ENCODE results near the gene USP26.
"Not testable (repeated sequence)": the region's sequence is repeated elsewhere in the genome, so short reads cannot be mapped to it uniquely, and the experiment has no call there.

The USP26 gene, protein sequence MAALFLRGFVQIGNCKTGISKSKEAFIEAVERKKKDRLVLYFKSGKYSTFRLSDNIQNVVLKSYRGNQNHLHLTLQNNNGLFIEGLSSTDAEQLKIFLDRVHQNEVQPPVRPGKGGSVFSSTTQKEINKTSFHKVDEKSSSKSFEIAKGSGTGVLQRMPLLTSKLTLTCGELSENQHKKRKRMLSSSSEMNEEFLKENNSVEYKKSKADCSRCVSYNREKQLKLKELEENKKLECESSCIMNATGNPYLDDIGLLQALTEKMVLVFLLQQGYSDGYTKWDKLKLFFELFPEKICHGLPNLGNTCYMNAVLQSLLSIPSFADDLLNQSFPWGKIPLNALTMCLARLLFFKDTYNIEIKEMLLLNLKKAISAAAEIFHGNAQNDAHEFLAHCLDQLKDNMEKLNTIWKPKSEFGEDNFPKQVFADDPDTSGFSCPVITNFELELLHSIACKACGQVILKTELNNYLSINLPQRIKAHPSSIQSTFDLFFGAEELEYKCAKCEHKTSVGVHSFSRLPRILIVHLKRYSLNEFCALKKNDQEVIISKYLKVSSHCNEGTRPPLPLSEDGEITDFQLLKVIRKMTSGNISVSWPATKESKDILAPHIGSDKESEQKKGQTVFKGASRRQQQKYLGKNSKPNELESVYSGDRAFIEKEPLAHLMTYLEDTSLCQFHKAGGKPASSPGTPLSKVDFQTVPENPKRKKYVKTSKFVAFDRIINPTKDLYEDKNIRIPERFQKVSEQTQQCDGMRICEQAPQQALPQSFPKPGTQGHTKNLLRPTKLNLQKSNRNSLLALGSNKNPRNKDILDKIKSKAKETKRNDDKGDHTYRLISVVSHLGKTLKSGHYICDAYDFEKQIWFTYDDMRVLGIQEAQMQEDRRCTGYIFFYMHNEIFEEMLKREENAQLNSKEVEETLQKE

DNA sequence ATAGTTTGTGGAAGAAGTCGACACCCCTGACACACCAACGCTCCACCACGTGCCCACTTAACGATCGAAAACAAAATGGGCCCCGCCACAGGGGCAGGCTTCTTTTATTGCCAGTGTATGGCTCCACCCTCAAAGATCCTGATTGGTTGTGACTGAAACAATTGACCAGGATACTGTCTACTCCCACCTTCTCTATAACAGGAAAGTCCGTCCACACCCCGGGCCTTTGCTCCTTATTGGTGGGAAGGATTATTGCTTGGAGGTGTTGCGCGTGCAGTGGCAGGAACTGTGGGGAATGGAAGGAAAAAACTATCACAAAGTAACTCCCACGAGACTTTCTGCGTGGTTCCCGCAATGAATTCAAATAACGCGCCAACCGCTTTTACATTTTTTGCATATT is at the start of gene USP26:
TSS of gene USP26 (minus strand) at position 79 of the 400 bp plus-strand sequence. CDS start 68,889 bp downstream, outside the sequence.
- DNase-seq = no peak

DNA sequence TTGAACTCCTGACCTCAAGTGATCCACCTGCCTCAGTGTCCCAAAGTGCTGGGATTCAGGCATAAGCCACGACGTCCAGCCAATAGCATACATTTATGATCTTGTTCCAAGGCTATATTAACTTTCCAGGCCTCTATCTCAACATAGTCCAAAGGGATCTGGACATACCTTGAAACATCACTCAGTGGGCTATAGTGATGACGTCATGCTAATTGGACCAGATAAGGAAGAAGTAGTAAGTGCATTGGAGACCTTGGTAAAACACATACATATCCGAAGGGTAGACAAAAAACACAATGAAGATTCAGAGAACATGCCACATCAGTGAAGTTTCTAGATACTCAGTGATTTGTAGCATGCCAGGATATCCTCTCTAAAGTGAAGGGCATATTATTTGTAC is 37.4 kb upstream of the USP26 start:
- no peak for DNase-seq

DNA sequence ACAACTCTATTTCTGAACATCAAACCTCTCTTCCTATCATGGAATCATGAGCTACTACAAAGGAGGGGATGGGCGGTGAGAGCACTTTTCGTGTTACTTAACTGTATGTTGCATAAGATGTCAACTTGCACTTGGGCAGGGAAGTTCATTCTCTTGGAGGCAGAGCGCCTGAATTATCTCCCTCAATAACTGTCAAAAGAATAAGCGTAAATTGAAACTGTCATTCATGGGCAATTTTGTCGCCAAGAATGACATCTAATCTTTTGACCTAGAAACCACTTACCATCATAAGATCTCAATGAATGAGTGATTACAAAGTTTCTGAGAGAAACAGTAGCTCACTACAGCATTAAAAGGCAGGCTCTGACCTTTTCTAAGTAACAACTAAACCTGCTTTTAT is 23.5 kb upstream of the USP26 start:
- no peak for DNase-seq

DNA sequence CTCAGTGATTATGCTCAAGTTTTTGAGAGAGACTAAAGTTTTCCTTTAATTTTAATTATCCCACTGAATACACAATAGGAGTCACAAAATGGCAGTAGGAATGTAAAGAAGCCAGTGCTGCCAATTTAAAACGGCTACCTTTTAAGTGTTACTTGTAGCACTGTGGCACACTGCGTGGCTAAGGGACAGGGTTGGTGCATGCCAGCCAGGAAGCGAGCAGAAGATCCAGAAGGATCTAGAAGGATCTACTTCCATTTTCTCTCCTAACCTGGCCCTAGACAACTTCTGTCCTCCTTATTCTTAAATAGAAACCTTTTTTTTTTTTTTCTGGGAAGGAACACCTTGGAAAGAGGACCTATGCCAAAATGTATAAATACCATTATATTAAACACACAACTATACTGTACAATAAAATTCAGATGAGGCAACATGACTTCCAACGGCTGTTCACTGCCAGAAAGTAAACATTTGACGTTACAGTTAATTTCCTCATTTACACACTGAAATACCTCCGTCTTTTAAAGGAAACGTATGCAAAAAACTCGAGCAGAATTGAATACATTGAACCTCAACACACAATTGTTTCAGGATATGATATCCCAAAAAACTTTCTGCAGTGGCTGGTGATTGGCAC is 2.7 kb downstream of the USP26 start:
- no peak for DNase-seq

DNA sequence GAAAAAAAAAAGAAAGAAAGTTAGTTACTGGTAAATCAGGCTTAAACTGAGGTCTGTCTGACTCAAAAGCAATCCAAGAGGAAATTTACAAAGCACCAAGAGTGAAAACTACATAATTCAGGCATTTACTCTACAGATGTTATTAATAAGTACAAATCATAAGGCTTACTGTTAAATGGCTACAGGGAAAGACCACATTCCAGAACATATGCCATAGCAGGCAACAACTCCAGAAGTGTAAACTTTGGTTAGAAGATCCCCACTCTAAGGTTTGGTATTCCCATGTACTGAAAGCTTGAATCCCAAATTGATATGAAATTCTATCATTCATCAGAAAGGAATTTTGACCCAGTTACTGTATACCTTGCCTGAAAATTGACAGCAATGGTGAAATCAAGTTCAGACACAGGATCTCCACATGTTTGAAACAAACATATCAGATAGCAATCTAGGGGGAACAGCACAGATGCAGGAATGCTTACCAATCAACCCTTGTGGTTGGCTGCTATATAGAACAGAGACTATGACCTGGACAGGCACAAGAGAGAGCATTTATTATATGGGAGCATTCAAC is 6.6 kb downstream of the USP26 start:
- DNase-seq = no peak

DNA sequence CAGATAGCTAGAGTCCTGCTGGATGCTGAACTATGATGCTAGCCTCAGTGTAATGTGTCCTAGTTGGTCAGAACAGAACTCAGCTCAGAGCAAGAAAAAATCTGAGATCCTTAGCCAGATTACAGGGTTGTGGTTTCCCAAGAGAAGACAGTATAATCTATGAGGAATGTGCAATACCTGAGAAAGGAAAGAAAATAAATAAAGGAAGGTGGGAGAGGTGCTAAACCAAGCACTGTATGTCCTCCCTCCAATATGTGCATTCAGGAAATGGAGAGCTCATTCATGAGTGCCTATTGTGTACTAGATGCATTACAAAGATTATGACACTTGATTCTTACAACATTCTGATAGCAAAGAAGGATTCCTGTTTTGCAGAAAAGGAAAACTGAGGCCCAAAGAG is 7.5 kb downstream of the USP26 start:
- DNase-seq = no peak

DNA sequence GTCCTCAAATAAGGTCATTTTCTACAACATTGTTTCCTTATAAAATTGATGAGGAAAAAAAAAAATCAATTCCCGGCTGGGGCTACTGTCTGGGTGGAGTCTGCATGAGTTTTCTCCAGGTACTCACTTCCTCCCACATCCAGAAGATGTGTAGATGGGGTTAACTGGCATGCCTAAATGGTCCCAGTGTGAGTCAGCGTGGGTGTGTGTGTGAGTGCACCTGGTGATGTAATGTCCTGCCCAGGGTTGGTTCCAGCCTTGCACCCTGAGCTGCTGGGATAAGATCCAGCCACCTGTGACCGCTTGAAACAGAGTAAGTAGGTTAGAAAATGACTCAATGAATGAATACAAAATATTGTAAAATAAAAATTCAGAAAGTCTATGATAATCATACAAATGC is 11.1 kb downstream of the USP26 start:
- DNase-seq = no peak

DNA sequence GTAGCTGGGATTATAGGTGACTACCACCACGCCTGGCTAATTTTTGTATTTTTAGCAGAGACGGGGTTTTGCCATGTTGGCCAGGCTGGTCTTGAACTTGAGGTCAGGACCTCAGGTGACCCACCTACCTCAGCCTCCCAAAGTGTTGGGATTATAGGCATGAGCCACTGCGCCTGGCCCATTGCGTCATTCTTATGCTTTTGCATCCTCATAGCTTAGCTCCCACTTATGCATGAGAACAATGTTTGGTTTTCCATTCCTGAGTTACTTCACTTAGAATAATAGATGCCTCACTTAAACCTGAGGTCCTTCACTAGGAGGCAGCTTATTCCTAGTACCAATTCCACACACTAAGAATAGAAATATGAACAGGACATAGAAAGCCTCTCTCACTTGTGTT is 11.9 kb downstream of the USP26 start:
- DNase-seq = not testable (repeated sequence)

DNA sequence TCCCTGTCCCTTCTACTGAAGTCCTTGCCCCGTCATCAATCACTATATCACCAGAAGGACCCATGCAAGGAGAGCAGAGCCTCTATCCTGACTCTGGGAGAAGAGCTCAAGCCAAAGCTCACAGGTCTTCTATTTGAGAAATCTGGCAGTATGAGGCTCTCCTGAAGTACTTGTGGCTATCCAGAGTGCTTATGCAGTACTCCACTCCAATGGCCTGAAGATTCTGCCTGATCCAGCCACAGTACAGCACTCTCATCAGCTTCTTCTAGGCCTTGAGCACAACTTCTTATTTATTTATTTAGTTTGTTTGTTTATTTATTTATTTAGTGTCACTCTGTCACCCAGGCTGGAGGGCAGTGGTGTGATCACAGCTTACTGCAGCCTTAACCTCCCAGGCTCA is 13.0 kb downstream of the USP26 start:
- DNase-seq = no peak

DNA sequence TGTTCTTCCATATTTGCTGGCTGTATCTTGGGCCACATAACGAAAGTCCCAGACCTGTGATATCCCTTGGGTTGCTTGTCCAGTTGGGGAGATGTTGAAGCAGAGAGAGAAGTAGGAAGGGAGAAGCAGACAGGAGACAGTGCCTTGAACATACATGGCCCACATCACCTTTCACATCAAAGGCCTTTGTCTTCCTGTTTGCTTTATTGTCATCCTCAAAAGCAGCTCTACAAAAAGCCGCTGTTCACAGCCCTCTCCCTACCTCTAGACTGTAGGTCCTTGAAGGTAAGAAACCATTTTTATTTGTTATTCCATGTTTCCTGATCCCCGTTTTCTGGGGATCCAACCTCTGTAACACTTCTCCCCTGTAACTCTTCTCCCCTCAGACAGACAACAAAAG is 14.9 kb downstream of the USP26 start:
- DNase-seq = no peak

DNA sequence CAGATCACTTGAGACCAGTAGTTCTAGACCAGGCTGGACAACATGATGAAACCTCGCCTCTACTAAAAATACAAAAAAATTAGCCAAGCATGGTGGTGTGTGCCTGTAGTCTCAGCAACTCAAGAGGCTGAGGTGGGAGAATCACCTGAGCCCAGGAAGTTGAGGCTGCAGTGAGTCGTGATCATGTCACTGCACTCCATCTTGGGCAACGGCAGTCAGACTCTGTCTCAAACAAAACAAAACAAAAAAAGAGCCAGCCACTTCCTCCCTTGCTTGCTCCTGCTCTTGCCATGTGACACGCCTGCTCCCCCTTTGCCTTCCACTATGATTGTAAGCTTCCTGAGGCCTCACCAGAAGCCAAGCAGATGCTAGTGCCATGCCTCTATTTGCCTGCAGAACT is 19.1 kb downstream of the USP26 start:
- not testable (repeated sequence) for DNase-seq

DNA sequence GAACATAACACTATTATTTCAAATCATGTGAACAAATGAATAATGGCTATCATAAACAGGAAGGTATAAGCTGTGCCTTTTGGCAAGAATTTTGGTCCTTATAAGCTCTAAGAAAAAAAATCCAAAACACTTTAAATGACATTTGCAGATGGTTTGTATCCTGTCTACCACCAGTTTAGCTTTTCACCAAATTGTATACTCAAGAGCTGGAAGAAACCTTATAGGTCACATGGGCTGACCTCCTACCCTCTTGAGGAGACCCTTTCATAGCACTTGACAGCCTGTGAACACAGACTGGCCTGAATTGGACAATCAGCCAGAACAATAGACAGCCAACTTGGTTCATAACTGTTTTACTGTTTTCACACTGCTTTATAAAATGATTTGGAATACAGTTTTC is 24.3 kb downstream of the USP26 start:
- no peak for DNase-seq

DNA sequence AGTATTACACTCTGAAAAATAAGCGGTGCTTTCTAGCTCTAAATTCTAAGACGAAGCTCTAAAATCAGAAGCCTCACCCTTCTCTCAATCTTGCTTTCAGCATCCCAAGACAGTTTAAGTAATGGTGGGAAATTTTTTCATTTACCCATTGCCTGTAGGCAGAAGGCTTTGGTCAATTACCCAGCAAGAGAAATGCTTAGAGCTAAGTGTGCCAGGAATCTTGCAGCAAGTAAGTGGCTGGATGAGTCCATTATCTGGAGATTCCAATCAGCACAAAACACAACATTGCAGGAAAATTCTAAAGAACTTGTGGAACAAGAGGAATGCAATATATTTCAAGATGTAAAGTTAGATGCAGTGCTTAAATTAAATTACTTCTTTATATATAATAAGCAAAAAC is 28.4 kb downstream of the USP26 start:
- DNase-seq = no peak

DNA sequence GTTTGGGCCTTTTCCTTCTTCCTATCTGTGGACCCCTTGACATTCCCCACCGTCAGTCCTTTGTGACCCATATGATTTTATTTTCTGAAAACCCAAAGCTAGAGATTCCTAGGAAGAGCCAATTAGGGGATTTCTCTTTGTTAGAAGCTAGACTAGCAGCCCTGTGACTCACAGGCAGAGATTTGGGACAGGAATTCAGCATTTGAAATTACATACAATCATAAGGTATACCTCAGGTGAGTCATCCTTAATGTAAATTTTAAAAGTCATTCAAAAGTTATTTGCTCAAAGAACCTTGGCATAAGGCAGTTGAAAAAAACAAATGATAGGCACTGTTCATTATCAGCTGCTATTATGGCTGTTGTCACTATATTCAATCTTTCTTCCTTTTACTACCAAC is 40.6 kb downstream of the USP26 start:
- DNase-seq = no peak

DNA sequence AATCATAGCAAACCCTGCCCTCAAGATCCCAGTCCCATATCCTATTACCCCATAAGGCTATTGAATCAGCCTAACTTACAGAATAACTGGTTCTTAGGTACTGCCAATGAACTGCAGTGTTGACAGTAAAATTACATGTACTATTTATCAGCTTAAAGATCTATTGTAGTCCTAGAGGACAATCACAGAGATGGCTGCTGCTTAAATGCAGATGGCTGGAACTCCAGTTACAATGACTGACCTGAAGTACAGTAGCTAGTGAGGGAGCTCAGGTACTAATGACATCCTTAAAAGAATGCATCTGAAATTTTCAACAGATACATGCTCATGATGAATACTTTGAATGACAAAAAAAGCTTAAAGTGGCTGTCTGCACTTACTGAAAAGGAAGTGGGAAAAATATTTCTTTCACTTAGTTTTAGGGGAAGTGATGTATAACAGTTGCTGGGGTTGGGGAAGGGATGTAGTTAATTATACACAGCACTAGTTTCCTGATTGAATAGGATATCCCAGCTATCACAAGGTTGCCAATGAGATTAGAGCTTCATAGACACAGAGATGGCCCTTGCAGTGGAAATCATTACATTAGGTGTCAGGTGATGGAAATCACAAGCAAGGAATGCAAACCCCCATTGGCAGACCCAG is 42.0 kb downstream of the USP26 start:
- DNase-seq = no peak

DNA sequence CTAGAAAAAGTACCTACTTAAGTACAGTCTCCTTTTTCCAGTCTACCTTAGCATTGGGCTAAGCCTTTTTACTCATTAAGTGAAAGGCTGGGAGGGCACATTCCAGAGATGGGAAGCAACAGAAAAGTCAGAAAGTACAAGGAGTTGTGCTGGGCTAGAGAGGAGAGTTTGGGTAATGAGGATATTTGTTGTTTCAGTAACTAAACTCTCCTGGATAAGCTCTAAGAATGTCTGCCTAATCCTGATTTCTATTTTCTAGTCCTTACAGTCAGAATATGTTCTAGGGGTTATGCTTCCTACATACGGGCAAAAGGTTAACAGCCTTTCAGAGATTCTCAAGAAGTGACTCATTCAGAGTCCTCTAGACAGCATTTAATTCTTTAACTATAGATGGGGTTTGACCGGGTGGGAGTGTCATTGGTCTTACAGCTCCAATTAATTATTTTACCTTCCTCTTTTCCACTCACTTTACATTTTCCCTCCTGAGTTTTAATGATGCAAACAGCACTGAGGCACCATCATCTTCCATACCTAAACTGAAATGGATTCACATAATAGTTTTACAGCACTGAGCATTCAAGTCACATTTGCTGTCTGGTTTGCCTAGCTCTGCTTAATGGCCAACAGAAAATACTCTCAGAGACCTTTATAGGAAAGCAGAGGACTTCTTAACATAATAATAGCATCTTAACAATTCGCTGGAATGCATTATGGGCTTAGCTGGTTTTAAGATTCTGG is 42.9 kb downstream of the USP26 start:
- no peak for DNase-seq

DNA sequence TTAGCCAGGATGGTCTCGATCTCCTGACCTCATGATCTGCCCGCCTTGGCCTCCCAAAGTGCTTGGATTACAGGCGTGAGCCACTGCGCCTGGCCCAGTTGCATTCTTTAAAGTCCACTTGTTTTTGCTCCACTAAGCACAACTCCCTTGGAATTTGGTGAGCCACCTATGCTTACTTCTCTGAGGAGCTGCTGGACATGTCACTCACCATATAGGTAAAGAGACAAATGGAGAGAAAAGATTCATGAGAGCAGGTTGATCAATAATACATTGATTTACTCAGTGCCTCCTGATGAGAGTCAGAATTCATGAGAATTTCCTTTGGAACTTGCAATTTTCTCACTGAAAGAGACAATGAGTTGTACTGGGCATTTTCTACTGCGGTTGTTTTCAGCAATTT is 48.2 kb downstream of the USP26 start:
- DNase-seq = no peak

DNA sequence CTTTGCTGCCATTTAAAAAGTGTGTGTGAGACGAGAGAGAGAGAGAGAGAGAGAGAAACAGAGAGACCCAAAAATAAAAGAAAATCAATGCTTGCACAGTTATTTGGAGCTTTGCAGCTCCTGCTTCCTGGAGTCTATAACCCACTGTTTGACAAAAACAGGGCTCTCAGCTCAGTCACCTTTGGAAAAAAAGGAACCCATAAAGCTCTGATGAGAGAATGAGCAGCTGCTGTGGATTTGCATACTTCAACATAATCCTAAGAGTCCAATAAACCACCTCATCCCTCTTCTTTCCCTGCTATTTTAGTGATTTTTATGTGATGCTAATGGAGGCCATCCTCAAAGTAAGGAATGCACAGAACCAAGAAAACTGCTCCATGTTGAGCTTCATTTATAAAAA is 50.3 kb downstream of the USP26 start:
- no peak for DNase-seq

DNA sequence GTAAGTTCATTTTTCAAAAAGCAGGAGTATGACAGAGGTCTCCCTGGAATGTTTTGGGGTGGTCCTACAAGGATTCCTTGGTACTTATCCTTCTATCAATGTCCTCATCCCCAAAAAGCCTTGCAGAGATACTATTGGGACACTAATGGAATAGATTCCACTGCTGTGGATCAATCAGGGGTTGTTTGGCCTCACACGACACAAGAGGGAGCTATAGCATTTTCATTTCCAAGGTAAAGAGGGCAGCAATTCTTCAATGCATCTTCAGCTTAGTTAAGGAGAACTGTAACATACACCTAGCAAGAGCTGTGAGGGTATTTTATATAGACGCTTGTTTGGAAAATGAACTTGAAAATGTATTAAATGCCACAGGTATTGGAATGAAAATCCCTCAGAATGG is 50.9 kb downstream of the USP26 start:
- DNase-seq = no peak

DNA sequence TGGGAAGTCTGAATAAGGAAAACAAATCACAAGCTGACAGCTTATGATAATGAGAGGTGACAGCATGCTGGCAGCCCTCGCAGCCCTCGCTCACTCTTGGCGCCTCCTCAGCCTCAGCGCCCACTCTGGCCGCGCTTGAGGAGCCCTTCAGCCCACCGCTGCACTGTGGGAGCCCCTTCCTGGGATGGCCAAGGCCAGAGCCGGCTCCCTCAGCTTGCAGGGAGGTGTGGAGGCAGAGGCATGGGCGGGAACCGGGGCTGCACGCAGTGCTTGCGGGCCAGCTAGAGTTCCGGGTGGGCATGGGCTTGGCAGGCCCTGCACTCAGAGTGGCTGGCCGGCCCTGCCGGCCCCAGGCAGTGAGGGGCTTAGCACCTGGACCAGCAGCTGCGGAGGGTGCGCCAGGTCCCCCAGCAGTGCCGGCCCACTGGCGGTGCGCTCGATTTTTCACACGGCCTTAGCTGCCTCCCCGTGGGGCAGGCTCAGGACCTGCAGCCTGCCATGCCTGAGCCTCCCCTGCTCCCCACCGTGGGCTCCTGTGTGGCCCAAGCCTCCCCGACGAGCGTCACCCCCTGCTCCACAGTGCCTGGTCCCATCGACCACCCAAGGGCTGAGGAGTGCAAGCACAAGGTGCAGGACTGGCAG is 52.6 kb downstream of the USP26 start:
- DNase-seq = not testable (repeated sequence)

DNA sequence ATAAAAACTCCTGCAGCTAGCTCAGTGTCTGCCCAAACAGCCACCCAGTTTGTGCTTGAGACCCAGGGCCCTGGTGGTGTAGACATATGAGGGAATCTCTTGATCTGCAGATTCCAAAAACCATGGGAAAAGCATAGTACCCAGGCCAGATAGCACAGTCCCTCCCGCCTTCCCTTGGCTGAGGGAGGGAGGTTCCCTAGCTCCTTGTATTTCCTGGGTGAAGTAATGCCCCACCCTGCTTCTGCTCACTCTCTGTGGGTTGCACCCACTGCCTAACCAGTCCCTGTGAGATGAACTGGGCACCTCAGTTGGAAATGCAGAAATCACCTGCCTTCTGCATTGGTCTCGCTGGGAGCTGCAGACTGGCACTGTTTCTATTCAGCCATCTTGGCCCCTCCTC is 54.6 kb downstream of the USP26 start:
- no peak for DNase-seq
